GM21825 (cell line): ENCODE measurements around the gene TJP1.
"Not testable (repeated sequence)": the region's sequence is repeated elsewhere in the genome, so short reads cannot be mapped to it uniquely, and the experiment has no call there.

Source experiments
- ATAC-seq: cut with Tn5 transposase; IDR thresholded peaks from one replicate; pipeline ENCODE4 v1.9.1; 2021; ENCODE audit warnings: mild to moderate bottlenecking, moderate library complexity; ENCODE audit not compliant: unreplicated experiment

TJP1 gene

GRCh38 chr15:29800491-29801366 lies 21.5 kb downstream of the TJP1 start:
- ATAC-seq: no peak

GRCh38 chr15:29799859-29800258 lies 22.4 kb downstream of the TJP1 start:
- ATAC-seq: no peak

- ATAC-seq: no peak
Measured at GRCh38 chr15:29795610-29796009, 26.7 kb downstream of the TJP1 start.

- no peak for ATAC-seq
Measured at GRCh38 chr15:29792426-29793159, 29.7 kb downstream of the TJP1 start.

- no peak for ATAC-seq
Measured at GRCh38 chr15:29790607-29791006, 31.7 kb downstream of the TJP1 start.

- no peak for ATAC-seq
Measured at GRCh38 chr15:29789871-29790270, 32.4 kb downstream of the TJP1 start.

- no peak for ATAC-seq
Measured at GRCh38 chr15:29788433-29789034, 33.7 kb downstream of the TJP1 start.

GRCh38 chr15:29787767-29788166 lies 34.5 kb downstream of the TJP1 start:
- no peak for ATAC-seq

- ATAC-seq: no peak
Measured at GRCh38 chr15:29785642-29786041, 36.6 kb downstream of the TJP1 start.

GRCh38 chr15:29785136-29785535 lies 37.1 kb downstream of the TJP1 start:
- ATAC-seq: no peak

- no peak for ATAC-seq
Measured at GRCh38 chr15:29784413-29784812, 37.9 kb downstream of the TJP1 start.

GRCh38 chr15:29782816-29783215 lies 39.5 kb downstream of the TJP1 start:
- ATAC-seq: not testable (repeated sequence)

GRCh38 chr15:29778382-29778781 lies 43.9 kb downstream of the TJP1 start:
- ATAC-seq: no peak

GRCh38 chr15:29776859-29777258 lies 45.4 kb downstream of the TJP1 start:
- no peak for ATAC-seq

- no peak for ATAC-seq
Measured at GRCh38 chr15:29774900-29775299, 47.4 kb downstream of the TJP1 start.

- no peak for ATAC-seq
Measured at GRCh38 chr15:29773816-29774215, 48.5 kb downstream of the TJP1 start.

GRCh38 chr15:29773000-29773399 lies 49.3 kb downstream of the TJP1 start:
- no peak for ATAC-seq

GRCh38 chr15:29770796-29771195 lies 51.5 kb downstream of the TJP1 start:
- ATAC-seq: no peak

GRCh38 chr15:29765898-29766527 lies 56.3 kb downstream of the TJP1 start:
- no peak for ATAC-seq

- ATAC-seq: no peak
Measured at GRCh38 chr15:29765234-29765841, 56.9 kb downstream of the TJP1 start.

- no peak for ATAC-seq
Measured at GRCh38 chr15:29759596-29759995, 62.7 kb downstream of the TJP1 start.
